Ureter (tissue), 1 donor: ENCODE data around the gene DDHD1. TPM values are rescaled to one million over a fixed set of nuclear protein-coding genes. Genes with fewer than 3 reads are reported as not detected.
"Not testable (repeated sequence)": the region's sequence is repeated elsewhere in the genome, so short reads cannot be mapped to it uniquely, and the experiment has no call there.

Experiments used
- DNase-seq: peaks from one replicate; pipeline ENCODE4 v3.0.0-alpha.2; 2020; ENCODE audit warnings: low spot score
- total RNA-seq: library from RNA; stranded (reverse); gene quantifications from one replicate; pipeline ENCODE4 v1.2.4, GENCODE V29; 2023
- donor health status: DM: yes; HTN: yes; CAD: no.

The DDHD1 gene
- total RNA-seq: 34.1 TPM

GRCh38 chr14:53152887-53153701, at the start of gene DDHD1:
Gene DDHD1, minus strand, starts transcription at chr14:53153323. Its CDS starts 225 bp downstream, at chr14:53153098.
- DNase-seq: peak; percentile 78

- no peak for DNase-seq
These were observed 42.8 kb upstream of the DDHD1 start for GRCh38 chr14:53195949-53196348.

GRCh38 chr14:53193193-53193592, 40.1 kb upstream of the DDHD1 start:
- DNase-seq: no peak

GRCh38 chr14:53192052-53192760, 39.1 kb upstream of the DDHD1 start:
- DNase-seq: no peak

- no peak for DNase-seq
These were observed 37.8 kb upstream of the DDHD1 start for GRCh38 chr14:53190938-53191337.

GRCh38 chr14:53187921-53188463, 34.9 kb upstream of the DDHD1 start:
- DNase-seq: no peak

GRCh38 chr14:53186532-53186931, 33.4 kb upstream of the DDHD1 start:
- no peak for DNase-seq

GRCh38 chr14:53183611-53184010, 30.5 kb upstream of the DDHD1 start:
- DNase-seq: no peak

- DNase-seq: no peak
These were observed 29.9 kb upstream of the DDHD1 start for GRCh38 chr14:53183056-53183455.

- DNase-seq: not testable (repeated sequence)
These were observed 28.4 kb upstream of the DDHD1 start for GRCh38 chr14:53181463-53182081.

- no peak for DNase-seq
These were observed 27.4 kb upstream of the DDHD1 start for GRCh38 chr14:53180272-53181221.

- DNase-seq: not testable (repeated sequence)
These were observed 26.4 kb upstream of the DDHD1 start for GRCh38 chr14:53179486-53180005.

- no peak for DNase-seq
These were observed 22.3 kb upstream of the DDHD1 start for GRCh38 chr14:53175375-53175774.

- no peak for DNase-seq
These were observed 21.8 kb upstream of the DDHD1 start for GRCh38 chr14:53174918-53175317.

GRCh38 chr14:53168786-53169185, 15.7 kb upstream of the DDHD1 start:
- no peak for DNase-seq

GRCh38 chr14:53167602-53168328, 14.6 kb upstream of the DDHD1 start:
- no peak for DNase-seq

- no peak for DNase-seq
These were observed 8.8 kb upstream of the DDHD1 start for GRCh38 chr14:53161758-53162435.

- no peak for DNase-seq
These were observed 3.1 kb upstream of the DDHD1 start for GRCh38 chr14:53156238-53156637.

- no peak for DNase-seq
These were observed 584 bp upstream of the DDHD1 start for GRCh38 chr14:53153702-53154112.
